Measurements from ENCODE around the gene USP22. TPM values are rescaled to one million over a fixed set of nuclear protein-coding genes. Genes with fewer than 3 reads are reported as not detected.

The USP22 gene
- total and polyA plus RNA-seq, 7 donors, result 46.4 to 287 (median 150) TPM

DNA sequence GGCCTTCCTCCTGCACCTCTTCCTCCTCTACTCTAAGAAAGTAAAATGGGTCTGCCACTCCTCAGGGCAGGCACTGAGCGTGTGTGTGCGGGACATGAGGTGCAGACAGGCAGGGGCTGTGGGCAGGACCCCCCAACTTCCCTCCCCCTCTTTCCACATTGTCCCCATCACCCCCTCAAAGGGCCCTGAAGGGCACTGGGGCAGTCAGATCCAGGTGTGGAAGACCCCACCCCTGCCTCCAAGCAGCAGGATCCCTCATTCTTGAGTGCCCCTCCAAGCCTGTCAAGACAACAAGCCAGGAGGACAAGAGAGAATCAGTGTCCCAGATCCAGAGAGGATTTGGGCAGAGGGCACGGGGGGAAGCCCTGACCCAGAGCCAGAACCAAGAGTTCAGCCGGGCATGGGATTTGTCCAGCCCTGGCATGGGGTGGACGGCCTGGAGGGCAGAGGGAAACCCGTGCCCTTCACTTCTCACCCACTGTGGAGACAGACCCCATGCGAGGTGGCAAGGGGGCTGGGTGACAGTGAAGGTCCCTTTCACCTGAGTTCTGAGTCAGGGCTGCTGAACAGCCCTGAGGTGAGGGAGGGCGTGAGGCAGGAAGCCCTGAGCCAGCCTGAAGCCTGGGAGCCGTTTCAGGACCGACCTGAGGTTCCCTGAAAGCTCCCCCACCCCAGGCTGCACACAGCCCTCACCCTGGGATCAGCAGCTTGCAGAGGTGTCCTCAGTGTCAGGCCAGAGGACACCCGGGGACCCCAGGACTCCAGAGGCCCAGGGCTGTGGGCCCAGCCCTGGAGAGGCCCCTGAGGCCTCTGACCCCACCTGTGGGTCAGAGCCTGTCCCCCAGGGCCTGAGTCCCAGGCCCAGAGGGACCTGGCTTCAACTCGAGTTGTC lies 45.8 kb downstream of the USP22 start:
- peaks cover 21% of the 10 kb centered on the region for H3K4me1 ChIP-seq
- no peaks in the 10 kb centered on the region for H3K27me3 ChIP-seq (ENCODE audit: insufficient read depth in 3 of 3, low read length in 2 of 3)
- DNase-seq (peak in 1 of 2 donors; percentile 53), ATAC-seq (peak in 2 of 4 donors; percentile 1 to 3)
- TF ChIP-seq CTCF (IDR thresholded peaks at IDR 0.05), result no peak
- peaks cover 0 to 17% of the 10 kb centered on the region in 2 donors for H3K36me3 ChIP-seq (ENCODE audit: insufficient read depth in 1 of 2, low read depth in 1 of 2)
- no peak overlapping the region for H3K27ac ChIP-seq
- intact Hi-C loops (cut with DNase I), result loop anchor here (10.0 kb wide), 2 partner anchors 192 to 772 kb away; no protein-coding TSS in a partner anchor
- no peak overlapping the region for H3K4me3 ChIP-seq
- WGBS, 3 donors, result 62 to 74% (median 68%) methylated on average over 11 to 12 of the region's 12 CpGs
- H3K9me3 ChIP-seq, result no peaks in the 10 kb centered on the region

GRCh38 chr17:20995873-20996723 lies 46.7 kb downstream of the USP22 start:
- Histone ChIP-seq H3K27ac (no peak overlapping the region), H3K27me3 (ENCODE audit: insufficient read depth in 3 of 3, low read length in 2 of 3) (no peaks in the 10 kb centered on the region), H3K9me3 (no peaks in the 10 kb centered on the region), H3K36me3 (ENCODE audit: insufficient read depth in 1 of 2, low read depth in 1 of 2) (peaks cover 0 to 11% of the 10 kb centered on the region in 2 donors), H3K4me3 (no peak overlapping the region), H3K4me1 (peaks cover 14% of the 10 kb centered on the region)
- intact Hi-C loops (cut with DNase I), result loop anchor here (10.0 kb wide), 2 partner anchors 191 to 771 kb away; no protein-coding TSS in a partner anchor
- 75 to 83% (median 75%) methylated on average over 12 of the region's 12 CpGs for WGBS, 3 donors
- TF ChIP-seq CTCF (IDR thresholded peaks at IDR 0.05), result no peak
- ATAC-seq (no peak), DNase-seq (peak in 1 of 2 donors; percentile 43)

DNA sequence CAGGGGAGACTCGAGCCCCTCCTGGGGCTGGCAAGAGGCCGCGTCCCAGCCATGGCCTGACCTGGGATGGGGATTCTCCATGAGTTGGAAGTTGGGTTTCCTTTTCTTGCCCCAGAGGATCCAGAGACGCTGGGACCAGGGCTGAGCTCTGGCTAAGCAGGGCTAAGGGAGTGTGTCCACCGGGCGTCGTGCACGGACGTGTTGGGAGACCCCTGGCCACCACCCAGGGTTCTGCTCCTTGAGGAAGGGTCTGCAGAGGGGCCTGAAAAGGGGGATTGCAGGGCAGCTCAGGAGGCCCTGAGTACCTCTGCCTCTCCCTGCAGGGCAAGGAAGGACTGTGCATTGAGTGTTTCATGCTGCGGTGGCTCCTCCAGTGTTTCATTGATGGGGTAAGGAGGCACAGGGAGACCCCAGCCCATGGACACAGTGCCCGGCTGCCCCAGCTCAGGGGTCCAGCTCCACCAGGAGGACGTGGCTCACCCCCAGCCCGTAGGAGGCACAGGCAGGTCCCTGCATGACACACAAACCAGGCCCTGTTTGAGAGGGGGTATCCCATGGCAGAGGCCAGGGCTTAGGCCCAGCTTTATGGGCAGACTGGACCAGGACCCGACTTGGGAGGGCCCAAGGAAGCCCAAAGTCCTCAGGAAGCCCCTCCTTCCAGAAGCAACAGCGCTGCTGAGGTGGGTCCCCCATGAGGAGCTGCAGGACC lies 47.5 kb downstream of the USP22 start:
- intact Hi-C loops (cut with DNase I), result loop anchor here (10.0 kb wide), 2 partner anchors 191 to 771 kb away; no protein-coding TSS in a partner anchor
- no peaks in the 10 kb centered on the region for H3K9me3 ChIP-seq
- no peaks in the 10 kb centered on the region for H3K27me3 ChIP-seq (ENCODE audit: insufficient read depth in 3 of 3, low read length in 2 of 3)
- H3K4me1 ChIP-seq, result peaks cover 13% of the 10 kb centered on the region
- H3K36me3 ChIP-seq (ENCODE audit: insufficient read depth in 1 of 2, low read depth in 1 of 2), result peaks cover 0 to 8% of the 10 kb centered on the region in 2 donors
- ATAC-seq, result no peak
- TF ChIP-seq CTCF (IDR thresholded peaks at IDR 0.05), result no peak
- no peak overlapping the region for H3K4me3 ChIP-seq
- WGBS, 3 donors, result 81 to 91% (median 85%) methylated on average over 14 to 15 of the region's 15 CpGs
- peak in 1 of 2 donors; percentile 47 for DNase-seq
- H3K27ac ChIP-seq, result no peak overlapping the region

GRCh38 chr17:20994779-20995149 lies 48.0 kb downstream of the USP22 start:
- DNase-seq, result no peak
- peaks cover 11% of the 10 kb centered on the region for H3K4me1 ChIP-seq
- no peak overlapping the region for H3K4me3 ChIP-seq
- ATAC-seq, result no peak
- H3K27me3 ChIP-seq (ENCODE audit: insufficient read depth in 3 of 3, low read length in 2 of 3), result no peaks in the 10 kb centered on the region
- TF ChIP-seq CTCF (IDR thresholded peaks at IDR 0.05), result no peak
- WGBS, 3 donors, result 80 to 95% (median 85%) methylated on average over 5 to 6 of the region's 6 CpGs
- H3K9me3 ChIP-seq, result no peaks in the 10 kb centered on the region
- intact Hi-C loops (cut with DNase I), result loop anchor here (10.0 kb wide), 2 partner anchors 190 to 770 kb away; no protein-coding TSS in a partner anchor
- peaks cover 0 to 2% of the 10 kb centered on the region in 2 donors for H3K36me3 ChIP-seq (ENCODE audit: insufficient read depth in 1 of 2, low read depth in 1 of 2)
- H3K27ac ChIP-seq, result no peak overlapping the region

Data from psoas muscle (tissue), 8 donors.